Left cardiac atrium (tissue), 4 donors: ENCODE results near the gene SCN4B. TPM values are rescaled to one million over a fixed set of nuclear protein-coding genes. Genes with fewer than 3 reads are reported as not detected.

ENCODE experiments used
- ATAC-seq, 2 donors: fragments of 200-7000 bp; cut with Tn5 transposase; one replicate each; pipeline ENCODE4 v1.9.1; 2020; ENCODE audit warnings: mild to moderate bottlenecking in 2 of 2, moderate library complexity in 2 of 2
- DNase-seq: peaks from one replicate; pipeline ENCODE4 v3.0.0-alpha.2; 2020
- intact Hi-C, 2 donors: fragments of 100-400 bp; cut with DNase I; formaldehyde crosslinking; loops; one replicate each; pipeline versions ENCODE4 v1.14.1 to v1.15.1; 2022 to 2023
- total RNA-seq, 2 donors: library from RNA; stranded (reverse); fragmentation: NEBNext Ultra II Directional; extraction: Animal tissue kit (Norgen Biotek cat#: 25700); gene quantifications; one replicate each; pipeline ENCODE4 v1.2.1, GENCODE V29; 2021
- donor health status: DM: no; HTN: yes; CAD: no.
- donor health status: DM: no; HTN: yes; CAD: no; lungs with severe emphysema.
- donor health status: DM: yes; HTN: yes; CAD: no.
- donor health status: Dilated cardiomyopathy.

SCN4B gene
- total RNA-seq, 2 donors from 2014 or later = 5.9 to 11.3 TPM

GRCh38 chr11:118175993-118176777, 23.6 kb upstream of the SCN4B start, which contains the start of gene SCN2B:
Gene SCN2B, minus strand, starts transcription at chr11:118176639. Its CDS starts 208 bp downstream, at chr11:118176431.
- DNase-seq = no peak
- intact Hi-C loops = no loop called here
- peak; percentile 36 to 49 for ATAC-seq

- ATAC-seq (peak; percentile 16 to 35), DNase-seq (no peak)
- intact Hi-C loops = no loop called here
These were observed 22.7 kb upstream of the SCN4B start for GRCh38 chr11:118175031-118175992.

GRCh38 chr11:118174006-118174567, 21.5 kb upstream of the SCN4B start:
- intact Hi-C loops = no loop called here
- DNase-seq = no peak
- ATAC-seq = no peak

GRCh38 chr11:118172356-118172755, 19.7 kb upstream of the SCN4B start:
- DNase-seq = no peak
- ATAC-seq = no peak
- intact Hi-C loops = no loop called here

- peak; percentile 56 to 79 for ATAC-seq
- intact Hi-C loops = no loop called here
- peak; percentile 78 for DNase-seq
These were observed 18.8 kb upstream of the SCN4B start for GRCh38 chr11:118171269-118172062.

GRCh38 chr11:118170882-118171268, 18.3 kb upstream of the SCN4B start:
- no peak for DNase-seq
- intact Hi-C loops = no loop called here
- ATAC-seq = no peak

GRCh38 chr11:118170231-118170630, 17.6 kb upstream of the SCN4B start:
- DNase-seq (no peak), ATAC-seq (no peak)
- intact Hi-C loops = no loop called here

GRCh38 chr11:118169300-118170140, 16.9 kb upstream of the SCN4B start:
- ATAC-seq = no peak
- DNase-seq = no peak
- intact Hi-C loops = no loop called here

GRCh38 chr11:118168751-118169150, 16.1 kb upstream of the SCN4B start:
- no peak for ATAC-seq
- no peak for DNase-seq
- intact Hi-C loops = no loop called here

- ATAC-seq = no peak
- DNase-seq = no peak
- intact Hi-C loops = no loop called here
These were observed 15.7 kb upstream of the SCN4B start for GRCh38 chr11:118168316-118168715.

GRCh38 chr11:118167906-118168305, 15.3 kb upstream of the SCN4B start:
- intact Hi-C loops = no loop called here
- DNase-seq (no peak), ATAC-seq (no peak)

GRCh38 chr11:118167253-118167652, 14.6 kb upstream of the SCN4B start:
- ATAC-seq (no peak), DNase-seq (no peak)
- intact Hi-C loops = no loop called here

- no peak for ATAC-seq
- intact Hi-C loops = no loop called here
- DNase-seq = no peak
These were observed 14.0 kb upstream of the SCN4B start for GRCh38 chr11:118166641-118167040.

- DNase-seq (no peak), ATAC-seq (no peak)
- intact Hi-C loops = no loop called here
These were observed 12.3 kb upstream of the SCN4B start for GRCh38 chr11:118164885-118165284.

GRCh38 chr11:118163494-118163893, 10.9 kb upstream of the SCN4B start:
- ATAC-seq (no peak), DNase-seq (no peak)
- intact Hi-C loops = no loop called here

GRCh38 chr11:118162846-118163245, 10.2 kb upstream of the SCN4B start:
- DNase-seq (no peak), ATAC-seq (no peak)
- intact Hi-C loops = no loop called here

GRCh38 chr11:118161786-118162185, 9.2 kb upstream of the SCN4B start:
- intact Hi-C loops = no loop called here
- no peak for ATAC-seq
- no peak for DNase-seq

- intact Hi-C loops = no loop called here
- no peak for ATAC-seq
- DNase-seq = no peak
These were observed 4.7 kb upstream of the SCN4B start for GRCh38 chr11:118157186-118157895.
